HepG2 (cell line): Measurements from ENCODE around the gene PIGBOS1. TPM values are rescaled to one million over a fixed set of nuclear protein-coding genes. Genes with fewer than 3 reads are reported as not detected.

ENCODE experiments used
- ATAC-seq: fragments of 200-7000 bp; cut with Tn5 transposase; 3 replicates; pipeline ENCODE4 v1.9.1; 2020; ENCODE audit warnings: mild to moderate bottlenecking, moderate library complexity
- BruUV-seq: library from RNA; stranded (reverse); fragments of 400-500 nt; replicated peaks from 2 replicates; lab custom pipeline; 2021; lab: Mats Ljungman, UMichigan
- CTCF ChIA-PET: fragments of 300-600 bp; formaldehyde crosslinking; extraction: SDS; loops from one replicate; lab custom pipeline; 2021; ENCODE audit warnings: low total read pairs, inconsistent platforms, low intra/inter-chr PET ratio; lab: Yijun Ruan, JAX
- POLR2A ChIA-PET: fragments of 350-600 bp; sonication (Branson Sonifier 250); formaldehyde crosslinking; loops from one replicate; lab custom pipeline; 2020; ENCODE audit warnings: antibody characterized with exemption, inconsistent platforms; lab: Yijun Ruan, JAX
- DNase-seq: peaks from one replicate; pipeline ENCODE4 v3.0.0-alpha.2; 2015; ENCODE audit warnings: low spot score
- FAIRE-seq: peaks from 3 replicates; lab custom pipeline; 2011; peaks lifted over from hg19 to GRCh38; lab: Jason Lieb, UNC
- H2AFZ ChIP-seq: one replicate; pipeline ENCODE4 v1.6.1; 2011; ENCODE audit warnings: low read length, inconsistent platforms
- H3K27ac ChIP-seq: fragments of 300-600 bp; 3 replicates; pipeline ENCODE4 v1.8.0; 2011; ENCODE audit warnings: mixed run types, mild to moderate bottlenecking, mixed read lengths, low read length, inconsistent platforms; ENCODE audit not compliant: insufficient read depth; ENCODE audit errors: extremely low read length
- H3K27me3 ChIP-seq, 2 experiments: fragments of 200-600 bp in 1 of 2; 2 replicates in 1 of 2; 3 replicates in 1 of 2; pipeline versions ENCODE4 v1.6.0 to v1.8.0; 2011; ENCODE audit warnings: low read length in 2 of 2, mild to moderate bottlenecking in 2 of 2, moderate library complexity in 2 of 2, inconsistent platforms in 1 of 2; ENCODE audit not compliant: insufficient read depth in 2 of 2, control insufficient read depth in 1 of 2
- H3K36me3 ChIP-seq, 2 experiments: fragments of 200-600 bp in 1 of 2; replicated peaks in 1 of 2; 2 replicates in 1 of 2; 3 replicates in 1 of 2; pipeline versions ENCODE4 v1.5.1 to v1.8.0; 2011; ENCODE audit warnings: low read length in 2 of 2, inconsistent platforms in 1 of 2; ENCODE audit not compliant: insufficient read depth in 2 of 2, control insufficient read depth in 1 of 2
- H3K4me1 ChIP-seq: 2 replicates; pipeline ENCODE4 v1.5.1; 2012; ENCODE audit warnings: low read length, inconsistent platforms; ENCODE audit not compliant: insufficient read depth
- H3K4me2 ChIP-seq: 2 replicates; pipeline ENCODE4 v1.6.0; 2011; ENCODE audit warnings: low read depth, low read length, inconsistent platforms
- H3K4me3 ChIP-seq, 3 experiments: fragments of 200-600 bp in 1 of 3; sonication (generic), shearing (Covaris generic) in 1 of 3; replicated peaks in 1 of 3; 2 replicates each; pipeline ENCODE4 v1.5.1; 2011 to 2016; ENCODE audit warnings: low read length in 3 of 3, inconsistent platforms in 2 of 3, low read depth in 2 of 3, mild to moderate bottlenecking in 2 of 3, control low read depth in 1 of 3, mixed read lengths in 1 of 3; ENCODE audit not compliant: insufficient read depth in 1 of 3
- H3K79me2 ChIP-seq: one replicate; pipeline ENCODE4 v1.6.1; 2011; ENCODE audit warnings: low read length, inconsistent platforms; ENCODE audit not compliant: insufficient read depth
- H3K9ac ChIP-seq: 2 replicates; pipeline ENCODE4 v1.6.0; 2011; ENCODE audit warnings: mild to moderate bottlenecking, low read depth, low read length, inconsistent platforms; ENCODE audit not compliant: insufficient read depth
- H3K9me3 ChIP-seq: 2 replicates; pipeline ENCODE4 v1.5.1; 2012; ENCODE audit warnings: mild to moderate bottlenecking, low read length
- H4K20me1 ChIP-seq: 2 replicates; pipeline ENCODE4 v1.6.0; 2011; ENCODE audit warnings: inconsistent platforms, mild to moderate bottlenecking, low read length, moderate library complexity; ENCODE audit not compliant: insufficient read depth
- CTCF ChIP-seq: sonication (generic); formaldehyde crosslinking; IDR thresholded peaks from 2 replicates; pipeline ENCODE4 v1.5.0; 2020; ENCODE audit warnings: mild to moderate bottlenecking, missing genetic modification reagents, moderate library complexity
- ETV5 ChIP-seq: IDR thresholded peaks from 2 replicates; pipeline ENCODE4 v1.6.1; 2018; ENCODE audit warnings: missing biosample characterization, missing genetic modification reagents, inconsistent platforms, borderline replicate concordance
- FOSL1 ChIP-seq: sonication (generic); formaldehyde crosslinking; IDR thresholded peaks from 2 replicates; pipeline ENCODE4 v1.9.0; 2021; ENCODE audit warnings: missing genetic modification reagents, borderline replicate concordance
- GATA4 ChIP-seq: sonication (generic); IDR thresholded peaks from 2 replicates; pipeline ENCODE4 v1.6.1; 2016; ENCODE audit warnings: antibody characterized with exemption, low read depth, borderline replicate concordance
- GMEB1 ChIP-seq: sonication (generic); formaldehyde crosslinking; IDR thresholded peaks from 2 replicates; pipeline ENCODE4 v1.5.1; 2020; ENCODE audit warnings: missing genetic modification reagents, mild to moderate bottlenecking, borderline replicate concordance
- HIC2 ChIP-seq: sonication (generic); formaldehyde crosslinking; IDR thresholded peaks from 2 replicates; pipeline ENCODE4 v1.9.0; 2022; ENCODE audit warnings: low read depth, missing genetic modification reagents
- IKZF5 ChIP-seq: IDR thresholded peaks from 2 replicates; pipeline ENCODE4 v1.6.1; 2018; ENCODE audit warnings: missing genetic modification reagents, mild to moderate bottlenecking, missing compliant biosample characterization
- JUN ChIP-seq: sonication (generic); formaldehyde crosslinking; IDR thresholded peaks from 2 replicates; pipeline ENCODE4 v1.4.0; 2020; ENCODE audit warnings: mild to moderate bottlenecking, missing genetic modification reagents
- NR2C2 ChIP-seq: sonication (generic); formaldehyde crosslinking; IDR thresholded peaks from 2 replicates; pipeline ENCODE4 v1.4.0; 2020; ENCODE audit warnings: missing genetic modification reagents, mild to moderate bottlenecking, moderate library complexity, borderline replicate concordance
- PAWR ChIP-seq: sonication (generic); formaldehyde crosslinking; IDR thresholded peaks from 2 replicates; pipeline ENCODE4 v1.4.0; 2020; ENCODE audit warnings: missing genetic modification reagents, mild to moderate bottlenecking, borderline replicate concordance
- SAP130 ChIP-seq: IDR thresholded peaks from 2 replicates; pipeline ENCODE4 v1.6.1; 2016; ENCODE audit warnings: low read depth
- ZFP41 ChIP-seq: sonication (generic); formaldehyde crosslinking; IDR thresholded peaks from 2 replicates; pipeline ENCODE4 v1.4.0; 2020; ENCODE audit warnings: mild to moderate bottlenecking, missing genetic modification reagents, borderline replicate concordance
- ZNF510 ChIP-seq: sonication (generic); formaldehyde crosslinking; IDR thresholded peaks from 2 replicates; pipeline ENCODE4 v1.4.0; 2020; ENCODE audit warnings: low read depth, mild to moderate bottlenecking, missing genetic modification reagents
- ZSCAN20 ChIP-seq: sonication (generic); formaldehyde crosslinking; IDR thresholded peaks from 2 replicates; pipeline ENCODE4 v1.4.0; 2020; ENCODE audit warnings: missing genetic modification reagents, mild to moderate bottlenecking, borderline replicate concordance
- WGBS: methylation state at CpG from one replicate; pipeline ENCODE4 v1.1.6; 2017; ENCODE audit warnings: low lambda C conversion rate; 5-methylcytosine and 5-hydroxymethylcytosine counted together
- in situ Hi-C: cut with HindIII; loops from 2 replicates; pipeline ENCODE4 v1.10.0; 2017; ENCODE audit warnings: low pct_unique_long_range_greater_than_20kb; ENCODE audit not compliant: extremely low pct_ligation_motif_present
- intact Hi-C: fragments of 100-400 bp; cut with micrococcal nuclease; formaldehyde crosslinking; loops from one replicate; pipeline ENCODE4 v1.10.0; 2022; ENCODE audit not compliant: unreplicated experiment
- polyA plus RNA-seq, 8 experiments: library from polyadenylated mRNA; depleted of rRNA in 3 of 8; stranded (reverse) in 7 of 8; unstranded in 1 of 8; fragments of >200 nt; fragmentation: Illumina TruSeq in 4 of 8; extraction: Trizol in 4 of 8; gene quantifications; 2 replicates each; pipeline versions ENCODE4 v1.2.1 to v1.2.3, GENCODE V29; 2011 to 2016; ENCODE audit warnings: low read depth in 4 of 8, missing spikeins in 1 of 8, mixed read lengths in 1 of 8; ENCODE audit not compliant: insufficient read depth in 1 of 8
- total RNA-seq, 5 experiments: library from RNA; depleted of rRNA; stranded (reverse); fragments of >200 nt; fragmentation: Illumina TruSeq; extraction: Trizol; gene quantifications; 2 replicates each; pipeline ENCODE4 v1.2.3, GENCODE V29; 2016; ENCODE audit warnings: low read depth in 1 of 5

PIGBOS1 gene
- total and polyA plus RNA-seq, 2 of the 13 experiments (the other 11 are each of a cell fraction or from before 2014, with no cell fraction given): 14.8 to 22.1 TPM

GRCh38 chr15:55276324-55276723 is 42.6 kb downstream of the PIGBOS1 start:
- Histone ChIP-seq H3K4me1 (peaks cover 12% of the 10 kb centered on the region), H2AFZ (no peak overlapping the region), H3K9me3 (no peaks in the 10 kb centered on the region), H3K27ac (no peak overlapping the region), H3K36me3 (no peaks in the 10 kb centered on the region), H3K9ac (no peak overlapping the region), H3K27me3 (no peaks in the 10 kb centered on the region; a peak in 1 of 5 replicates), H3K79me2 (no peaks in the 10 kb centered on the region), H4K20me1 (no peaks in the 10 kb centered on the region), H3K4me3 (no peak overlapping the region), H3K4me2 (no peak overlapping the region)
- in situ Hi-C loops (no loop called here), intact Hi-C loops (no loop called here)
- ChIA-PET CTCF (no interaction called here), POLR2A (no interaction called here)
- FAIRE-seq: no peak
- no TSS peak for BruUV-seq
- WGBS: 94% methylated on average over 5 of the region's 5 CpGs
- DNase-seq: no peak
- ATAC-seq: no peak
- TF ChIP-seq GMEB1 (CRISPR knock-in tag) (no peak), ETV5 (CRISPR knock-in tag) (no peak), ZNF510 (CRISPR knock-in tag) (no peak), NR2C2 (CRISPR knock-in tag) (no peak), IKZF5 (CRISPR knock-in tag) (no peak), FOSL1 (no peak), JUN (CRISPR knock-in tag) (no peak), SAP130 (CRISPR knock-in tag) (no peak), HIC2 (CRISPR knock-in tag) (no peak), ZSCAN20 (CRISPR knock-in tag) (no peak), ZFP41 (CRISPR knock-in tag) (no peak), CTCF (CRISPR knock-in tag) (no peak), PAWR (CRISPR knock-in tag) (no peak), GATA4 (no peak)
